ENCODE data around the gene HMGCS1.
A peak's percentile ranks its signal among the peaks of the same experiment; 100 is the strongest.
"Not testable (repeated sequence)": the region's sequence is repeated elsewhere in the genome, so short reads cannot be mapped to it uniquely, and the experiment has no call there.

Gene HMGCS1

DNA sequence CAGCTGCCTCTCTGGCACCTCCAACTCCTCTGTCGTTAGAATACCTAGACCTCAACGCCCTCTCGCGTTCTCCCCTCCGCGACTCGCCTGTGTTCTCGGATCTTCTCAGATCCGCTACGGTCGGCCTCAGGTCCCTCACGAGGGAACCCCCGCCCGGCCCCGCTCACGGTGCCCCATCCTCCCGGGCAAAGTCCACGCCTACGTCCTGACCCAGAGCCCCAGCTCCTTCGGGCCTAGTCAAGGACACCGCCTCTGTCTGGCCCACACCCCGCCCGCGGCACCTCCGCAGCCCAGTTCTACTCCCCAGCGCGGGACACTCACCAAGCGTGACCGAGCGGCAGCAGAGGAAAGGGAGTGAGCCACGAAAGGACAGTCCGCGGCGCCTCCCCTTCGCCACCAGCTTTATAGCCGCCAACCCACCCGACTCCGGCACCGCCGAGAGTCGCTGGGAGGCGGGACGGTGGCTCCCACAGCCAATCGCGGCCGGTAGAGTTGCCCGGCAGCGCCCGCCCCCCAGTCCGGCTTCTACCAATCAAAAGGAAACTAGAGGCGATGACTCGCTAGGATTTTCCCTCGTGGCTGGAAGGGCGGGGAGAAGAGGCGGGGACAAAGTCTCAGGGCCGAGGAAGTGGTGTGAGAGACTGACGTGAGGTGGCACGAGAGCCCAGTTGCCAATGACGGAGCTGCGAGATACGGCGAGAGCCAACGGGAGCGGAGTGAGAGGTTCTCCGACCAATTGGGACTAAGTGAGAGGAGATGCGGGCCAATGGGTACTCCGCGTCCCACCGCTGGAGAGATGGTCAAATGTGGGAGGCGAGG, at the start of gene HMGCS1:
Gene HMGCS1, minus strand, starts transcription at position 378 of the 819 bp plus-strand sequence. CDS start 14,447 bp downstream, outside the sequence.
- peak; percentile 99 for DNase-seq

GRCh38 chr5:43358726-43359125, 45.5 kb upstream of the HMGCS1 start:
- no peak for DNase-seq

GRCh38 chr5:43358301-43358700, 45.1 kb upstream of the HMGCS1 start:
- no peak for DNase-seq

GRCh38 chr5:43357878-43358281, 44.7 kb upstream of the HMGCS1 start:
- DNase-seq: no peak

DNA sequence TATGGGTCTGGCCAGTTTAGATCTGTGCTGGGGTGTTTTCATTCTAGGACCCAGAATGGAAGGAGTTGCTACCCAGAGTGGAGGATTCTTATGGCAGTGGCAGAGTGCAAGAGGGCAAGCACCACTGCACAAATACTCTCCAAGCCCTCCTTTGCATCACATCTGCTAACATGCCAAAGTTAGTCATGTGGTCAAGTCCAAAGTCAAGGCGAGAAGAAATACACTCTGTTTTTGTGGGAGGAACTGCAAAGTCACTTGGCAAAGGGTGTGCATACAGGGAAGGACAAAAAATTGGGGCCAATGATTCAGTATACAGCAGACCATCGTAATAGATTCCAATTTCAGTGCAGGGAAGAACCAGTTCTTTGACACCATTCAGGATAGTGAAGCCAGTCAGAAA, 43.9 kb upstream of the HMGCS1 start:
- no peak for DNase-seq

DNA sequence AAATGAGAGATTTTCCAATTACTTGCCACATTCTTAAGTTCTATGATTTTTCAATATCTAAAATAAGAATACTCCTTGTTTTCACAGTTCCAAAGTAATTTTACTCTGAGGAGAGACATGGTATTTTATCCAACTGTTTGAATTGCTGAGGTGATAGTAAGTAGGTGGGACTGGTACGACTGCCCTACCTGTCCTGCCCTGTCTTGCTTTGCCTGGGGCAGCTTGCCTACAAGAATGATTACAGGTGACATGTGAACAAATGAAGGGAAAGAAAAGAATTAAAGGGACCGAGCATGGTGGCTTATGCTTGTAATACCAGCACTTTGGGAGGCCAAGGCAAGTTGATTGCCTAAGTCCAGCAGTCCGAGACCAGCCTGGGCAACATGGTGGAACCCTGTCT, 41.6 kb upstream of the HMGCS1 start:
- no peak for DNase-seq

DNA sequence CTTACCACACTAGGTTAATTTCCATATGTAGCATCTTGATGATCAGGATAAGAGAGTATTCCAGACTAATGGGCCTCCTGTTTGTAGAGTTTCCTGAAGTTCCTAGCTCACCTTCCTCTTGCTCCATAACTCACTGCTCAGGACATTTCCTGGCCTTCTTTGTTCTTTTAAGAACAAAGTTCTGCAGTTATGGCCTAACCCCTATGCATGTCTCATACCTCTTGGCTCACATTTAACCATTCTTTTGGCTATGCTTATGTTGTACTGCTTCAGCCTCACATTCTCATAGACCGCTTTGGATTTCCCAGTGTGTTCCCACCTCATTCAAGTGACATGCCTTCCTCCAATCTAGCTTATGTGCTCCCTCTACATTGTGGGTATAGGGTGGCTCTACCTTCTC, 40.5 kb upstream of the HMGCS1 start:
- DNase-seq: no peak

- no peak for DNase-seq
Observed at GRCh38 chr5:43352915-43353314, 39.7 kb upstream of the HMGCS1 start.

- DNase-seq: no peak
Observed at GRCh38 chr5:43352131-43352530, 38.9 kb upstream of the HMGCS1 start.

DNA sequence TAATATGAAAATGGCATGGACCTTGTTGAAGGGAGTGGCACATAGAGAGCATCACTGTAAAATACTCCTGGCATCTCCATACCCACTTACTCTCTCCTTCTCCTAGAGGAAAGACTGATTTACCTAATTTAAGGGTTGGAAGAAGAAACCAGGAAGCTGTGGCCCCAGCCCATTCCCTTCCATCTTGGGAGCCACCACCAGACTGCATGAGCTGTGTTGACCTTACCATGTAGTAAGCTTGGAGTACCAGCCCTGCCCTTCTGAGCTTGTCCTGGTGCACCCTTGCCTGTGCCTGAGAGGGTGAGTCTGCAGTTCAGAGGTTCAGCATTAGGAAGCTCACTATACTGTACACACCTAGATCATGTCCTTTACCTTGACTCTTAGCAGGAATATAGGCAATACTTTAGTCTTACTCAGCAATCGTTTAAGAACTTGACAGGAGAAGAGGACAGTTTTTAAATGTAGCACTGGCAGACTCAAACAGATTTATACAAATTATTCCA, 35.7 kb upstream of the HMGCS1 start:
- DNase-seq: no peak

- DNase-seq: no peak
Observed at GRCh38 chr5:43348207-43348606, 35.0 kb upstream of the HMGCS1 start.

GRCh38 chr5:43338862-43339261, 25.6 kb upstream of the HMGCS1 start:
- DNase-seq: no peak

GRCh38 chr5:43336159-43336558, 22.9 kb upstream of the HMGCS1 start:
- peak; percentile 15 for DNase-seq

DNA sequence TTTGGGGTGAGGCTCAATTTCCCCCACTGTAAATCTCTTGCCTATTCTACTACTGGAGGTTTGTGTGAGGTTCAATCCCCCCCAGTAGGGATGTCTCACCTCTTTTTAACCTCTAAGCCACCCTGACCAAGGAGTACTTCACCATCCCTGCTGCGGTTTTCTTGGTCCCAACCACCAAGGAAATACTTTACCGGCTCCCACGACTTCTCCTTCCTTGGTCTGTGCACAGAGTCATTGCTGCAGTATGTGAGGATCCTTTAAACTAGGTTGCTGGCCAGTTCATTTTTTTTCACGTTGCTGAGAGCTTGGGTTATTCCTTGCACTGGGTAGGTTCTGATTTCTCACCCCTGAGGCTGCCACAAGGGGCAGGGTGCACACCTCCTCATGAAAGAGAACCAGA, 22.5 kb upstream of the HMGCS1 start:
- no peak for DNase-seq

DNA sequence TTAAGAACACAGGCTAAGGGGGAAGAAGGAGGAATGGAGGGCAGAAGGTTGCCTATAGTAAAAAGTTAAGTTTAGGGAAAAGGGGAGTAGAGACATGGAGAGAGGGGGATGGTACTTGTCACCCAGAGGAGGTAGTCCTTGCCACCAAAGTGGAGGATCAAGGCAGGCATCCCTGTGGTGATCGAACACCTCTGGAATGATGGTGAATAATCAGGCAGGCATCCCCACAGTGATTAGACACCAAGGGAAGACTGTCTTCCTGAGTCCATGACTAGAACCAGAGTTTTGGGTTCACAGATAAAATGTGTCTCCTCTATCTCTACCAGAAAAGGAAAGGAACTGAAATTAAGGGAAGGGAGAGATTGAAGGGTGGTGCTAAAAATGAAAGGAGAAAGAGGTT, 19.2 kb upstream of the HMGCS1 start:
- DNase-seq: no peak

DNA sequence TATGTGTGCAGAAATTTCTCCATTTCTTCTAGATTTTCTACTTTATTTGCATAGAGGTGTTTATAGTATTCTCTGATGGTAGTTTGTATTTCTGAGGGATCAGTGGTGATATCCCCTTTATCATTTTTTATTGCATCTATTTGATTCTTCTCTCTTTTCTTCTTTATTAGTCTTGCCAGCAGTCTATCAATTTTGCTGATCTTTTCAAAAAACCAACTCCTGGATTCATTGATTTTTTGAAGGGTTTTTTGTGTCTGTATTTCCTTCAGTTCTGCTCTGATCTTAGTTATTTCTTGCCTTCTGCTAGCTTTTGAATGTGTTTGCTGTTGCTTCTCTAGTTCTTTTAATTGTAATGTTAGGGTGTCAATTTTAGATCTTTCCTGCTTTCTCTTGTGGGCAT, 12.4 kb upstream of the HMGCS1 start:
- not testable (repeated sequence) for DNase-seq

DNA sequence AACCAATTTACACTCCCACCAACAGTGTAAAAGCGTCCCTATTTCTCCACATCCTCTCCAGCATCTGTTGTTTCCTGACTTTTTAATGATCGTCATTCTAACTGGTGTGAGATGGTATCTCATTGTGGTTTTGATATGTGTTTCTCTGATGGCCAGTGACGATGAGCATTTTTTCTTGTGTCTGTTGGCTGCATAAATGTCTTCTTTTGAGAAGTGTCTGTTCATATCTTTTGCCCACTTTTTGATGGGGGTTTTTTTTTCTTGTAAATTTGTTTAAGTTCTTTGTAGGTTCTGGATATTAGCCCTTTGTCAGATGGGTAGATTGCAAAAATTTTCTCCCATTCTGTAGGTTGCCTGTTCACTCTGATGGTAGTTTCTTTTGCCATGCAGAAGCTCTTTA, 10.3 kb upstream of the HMGCS1 start:
- DNase-seq: not testable (repeated sequence)

GRCh38 chr5:43320846-43321245, 7.6 kb upstream of the HMGCS1 start:
- DNase-seq: no peak

GRCh38 chr5:43316421-43316820, 3.2 kb upstream of the HMGCS1 start:
- DNase-seq: no peak

DNA sequence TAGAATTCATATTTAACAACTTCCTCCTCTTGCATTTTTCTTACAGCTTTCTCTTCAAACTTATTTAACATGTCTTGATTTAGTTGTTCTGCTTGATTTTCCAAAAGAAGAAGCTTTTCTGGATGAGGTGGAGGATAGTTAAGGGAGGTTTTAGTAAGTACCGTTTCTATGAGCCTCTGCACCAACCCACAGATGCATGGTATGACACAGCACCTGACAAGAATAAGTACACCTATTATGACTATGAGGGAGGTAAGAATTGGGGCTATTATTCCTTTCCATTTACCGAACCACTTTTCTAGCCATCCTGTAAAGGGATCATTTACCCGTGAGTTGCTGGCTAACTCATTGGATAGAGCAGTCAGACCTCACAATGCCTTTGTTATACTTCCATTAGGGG, 2.5 kb upstream of the HMGCS1 start:
- peak; percentile 52 for DNase-seq

DNA sequence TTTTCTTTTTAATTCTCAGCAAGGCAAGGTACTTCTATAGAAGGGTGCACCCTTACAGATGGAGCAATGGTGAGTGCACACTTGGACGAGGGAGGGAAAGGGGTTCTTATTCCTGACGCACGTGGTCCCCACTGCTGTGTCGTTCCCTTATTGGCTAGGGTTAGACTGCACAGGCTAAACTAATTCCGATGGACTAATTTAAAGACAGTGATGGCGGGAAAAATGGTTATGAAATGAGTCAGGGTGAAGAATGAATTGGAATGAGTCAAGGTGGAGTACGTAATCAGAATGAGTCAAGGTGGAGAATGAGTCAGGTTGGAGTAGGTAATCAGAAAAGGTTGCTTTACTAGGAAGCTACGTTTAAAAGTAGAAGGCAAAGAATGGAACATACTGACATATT, 2.1 kb upstream of the HMGCS1 start:
- DNase-seq: peak; percentile 60

DNA sequence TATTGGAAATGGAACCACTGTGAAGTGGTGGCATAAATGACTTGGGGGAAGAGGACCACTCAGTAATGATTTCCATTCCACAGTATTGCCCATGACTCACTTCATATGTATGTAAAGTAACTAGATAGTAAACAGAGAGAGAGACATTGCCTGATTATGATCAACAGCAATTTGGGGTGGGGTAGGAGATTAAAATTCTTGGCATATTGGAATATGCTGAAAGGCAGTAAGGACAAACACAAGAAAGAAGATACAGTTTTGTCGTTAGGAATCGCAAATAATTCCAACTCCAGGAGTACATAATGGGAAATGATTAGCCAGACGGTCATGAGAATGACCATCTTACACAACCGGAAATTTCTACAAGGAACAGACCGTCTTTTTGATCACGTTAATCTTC, 1.5 kb upstream of the HMGCS1 start:
- no peak for DNase-seq

DNA sequence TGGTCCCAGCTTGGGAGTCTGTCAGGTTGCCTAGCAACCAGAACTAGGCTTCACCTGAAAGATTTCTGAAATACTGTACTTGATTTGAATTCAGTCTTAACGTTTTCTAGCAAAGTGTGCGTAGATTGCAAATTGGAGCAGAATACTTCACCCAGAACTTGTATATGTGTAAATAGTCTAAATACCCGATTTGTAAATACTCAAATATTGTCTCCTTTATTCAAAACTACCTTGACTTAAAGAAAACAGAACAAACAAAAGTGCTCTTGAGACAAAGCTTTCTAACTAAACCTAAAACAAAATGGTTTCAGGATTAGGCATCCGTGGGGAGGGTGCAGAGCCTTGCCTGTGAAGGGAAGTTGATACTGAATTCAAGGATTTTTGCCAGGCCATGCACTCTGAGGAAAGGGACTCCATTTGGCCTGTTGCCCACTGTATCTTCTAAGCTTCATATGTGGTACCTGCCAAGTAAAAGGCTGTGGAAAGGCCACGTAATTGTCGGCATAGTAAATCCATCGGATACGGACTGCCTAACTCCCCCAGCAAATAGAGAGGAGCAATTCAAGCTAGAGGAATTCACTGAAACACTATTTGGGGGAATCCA, 744 bp upstream of the HMGCS1 start:
- peak; percentile 14 for DNase-seq

DNA sequence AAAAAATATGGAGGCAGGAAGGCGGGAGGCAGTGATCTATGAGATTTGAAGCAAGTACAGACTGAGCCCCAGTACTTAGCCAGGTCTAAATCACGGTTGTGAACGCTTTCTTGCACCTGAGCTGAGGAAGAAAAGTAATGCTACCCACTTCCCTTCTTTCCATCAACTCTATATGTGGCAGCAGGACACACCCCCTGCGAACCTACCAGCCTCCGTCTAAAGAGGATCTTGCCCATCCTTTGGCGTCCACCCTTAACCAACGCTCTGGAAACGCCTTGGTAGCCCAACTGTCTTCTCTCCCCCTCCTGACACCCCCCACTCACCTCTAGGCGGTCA, 545 bp downstream of the HMGCS1 start:
- no peak for DNase-seq

Measured in stimulated activated CD4-positive, alpha-beta T cell treated with anti-CD3 and anti-CD28 coated beads, Interleukin-15, amount 100 ng/mL, for 24 hours (primary cell).